HG03095 (cell line): ENCODE results near the gene PPDPF.
A peak's percentile ranks its signal among the peaks of the same experiment; 100 is the strongest.

Experiments
- ATAC-seq: cut with Tn5 transposase; IDR thresholded peaks from one replicate; pipeline ENCODE4 v1.9.1; 2021; ENCODE audit warnings: moderate library complexity; ENCODE audit not compliant: unreplicated experiment

PPDPF gene

DNA sequence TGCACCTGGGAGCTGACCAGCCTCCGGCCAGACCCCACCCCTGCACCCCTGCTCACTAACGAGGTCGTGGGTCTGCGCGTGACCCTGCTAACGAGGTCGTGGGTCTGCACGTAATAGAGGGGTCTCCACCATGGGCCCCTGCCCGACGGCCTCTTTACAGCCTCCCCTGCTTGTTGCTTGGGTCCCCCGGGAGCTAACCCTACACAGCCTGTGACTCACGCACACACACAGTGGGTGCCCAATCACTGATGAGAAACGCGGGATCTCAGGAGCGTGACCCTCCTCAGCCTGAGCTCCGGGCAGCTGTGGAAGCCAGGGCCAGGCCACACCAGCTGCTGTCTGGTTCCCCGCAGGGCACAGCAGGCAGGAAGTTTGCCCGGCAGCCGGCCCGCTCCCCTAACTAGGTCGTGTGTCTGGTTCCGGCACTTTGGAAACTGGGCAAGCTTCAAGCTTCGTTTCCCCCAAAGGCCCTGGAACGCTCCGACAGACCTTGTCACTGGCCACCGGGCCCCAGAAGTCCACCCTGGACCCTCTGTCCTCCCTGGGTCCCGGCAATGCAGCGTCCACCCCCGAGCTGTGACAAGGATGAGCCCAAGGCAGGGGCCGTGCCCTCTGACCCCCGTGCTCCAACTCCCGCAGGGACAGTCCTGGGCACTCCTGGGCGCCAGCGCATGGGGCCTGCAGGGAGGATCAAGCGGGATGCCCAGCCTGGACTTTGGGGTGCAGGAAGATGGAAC is 15.8 kb downstream of the PPDPF start:
- ATAC-seq, result no peak

GRCh38 chr20:63536997-63537524 is 16.5 kb downstream of the PPDPF start, which contains the start of gene PTK6:
PTK6 (minus strand) TSS chr20:63537376; CDS start chr20:63537314, 62 bp downstream.
- ATAC-seq, result peak; percentile 12

GRCh38 chr20:63537525-63538203 is 17.1 kb downstream of the PPDPF start:
- ATAC-seq, result peak; percentile 81

DNA sequence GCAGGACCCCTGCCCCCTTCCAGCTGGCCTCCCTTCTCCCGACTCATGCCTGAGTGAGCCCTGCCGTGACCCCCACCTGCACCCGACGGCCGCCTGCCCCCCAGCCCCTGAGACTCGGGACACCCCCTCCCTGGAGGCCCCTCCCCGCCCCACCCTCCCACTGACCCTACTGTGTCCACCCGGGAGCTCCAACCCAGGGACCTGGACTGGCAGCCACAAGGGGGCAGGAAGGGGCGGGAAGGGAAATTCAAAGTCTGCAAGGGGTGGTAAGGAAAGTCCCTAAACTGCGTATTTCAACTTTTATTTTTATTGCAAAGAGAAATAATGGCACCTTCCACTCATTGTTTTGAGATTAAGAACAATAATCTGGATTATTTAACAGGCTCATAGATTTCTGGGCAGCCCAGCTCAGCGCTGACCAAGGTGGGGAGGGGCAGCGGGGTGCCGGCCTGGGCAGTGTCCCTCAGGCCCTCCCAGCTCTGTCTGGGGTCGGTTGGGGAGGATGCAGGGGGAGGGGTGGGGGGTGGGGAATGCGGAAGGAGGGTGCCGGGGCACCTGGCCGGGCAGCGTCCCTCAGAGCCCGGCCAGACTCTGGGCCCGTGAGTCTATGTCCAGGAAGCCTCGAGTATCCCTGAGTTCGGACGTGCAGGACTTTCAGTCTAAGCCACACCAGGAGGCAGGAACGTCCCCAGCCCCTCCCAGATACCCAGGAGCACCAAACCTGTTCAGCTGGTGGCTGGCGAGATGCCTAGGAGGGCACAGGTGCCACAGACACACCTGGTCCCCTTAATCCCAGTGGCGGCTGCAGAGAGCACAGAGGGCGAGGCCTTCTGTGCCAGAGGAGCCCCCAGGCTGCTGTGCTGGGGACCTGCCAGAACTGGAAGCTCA is 17.9 kb downstream of the PPDPF start:
- no peak for ATAC-seq

DNA sequence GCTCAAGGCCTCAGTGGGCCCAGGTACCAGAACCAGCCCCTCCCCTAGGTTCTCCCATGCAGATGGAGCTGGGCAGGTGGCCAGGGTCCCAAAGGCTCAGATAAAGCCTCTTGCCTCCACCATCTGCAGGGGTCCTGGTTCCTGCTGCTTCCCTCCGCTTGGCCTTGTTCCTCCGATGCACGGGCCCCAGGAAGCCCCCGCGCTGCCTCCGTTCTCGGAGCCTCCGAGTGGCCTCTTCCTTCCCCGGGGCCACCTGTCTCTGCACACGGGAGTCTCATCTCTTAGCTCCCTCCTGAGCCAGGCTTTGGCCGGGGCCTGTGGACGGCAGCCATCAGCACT is 18.5 kb downstream of the PPDPF start:
- ATAC-seq, result no peak

GRCh38 chr20:63539441-63540370 is 19.1 kb downstream of the PPDPF start:
- no peak for ATAC-seq

DNA sequence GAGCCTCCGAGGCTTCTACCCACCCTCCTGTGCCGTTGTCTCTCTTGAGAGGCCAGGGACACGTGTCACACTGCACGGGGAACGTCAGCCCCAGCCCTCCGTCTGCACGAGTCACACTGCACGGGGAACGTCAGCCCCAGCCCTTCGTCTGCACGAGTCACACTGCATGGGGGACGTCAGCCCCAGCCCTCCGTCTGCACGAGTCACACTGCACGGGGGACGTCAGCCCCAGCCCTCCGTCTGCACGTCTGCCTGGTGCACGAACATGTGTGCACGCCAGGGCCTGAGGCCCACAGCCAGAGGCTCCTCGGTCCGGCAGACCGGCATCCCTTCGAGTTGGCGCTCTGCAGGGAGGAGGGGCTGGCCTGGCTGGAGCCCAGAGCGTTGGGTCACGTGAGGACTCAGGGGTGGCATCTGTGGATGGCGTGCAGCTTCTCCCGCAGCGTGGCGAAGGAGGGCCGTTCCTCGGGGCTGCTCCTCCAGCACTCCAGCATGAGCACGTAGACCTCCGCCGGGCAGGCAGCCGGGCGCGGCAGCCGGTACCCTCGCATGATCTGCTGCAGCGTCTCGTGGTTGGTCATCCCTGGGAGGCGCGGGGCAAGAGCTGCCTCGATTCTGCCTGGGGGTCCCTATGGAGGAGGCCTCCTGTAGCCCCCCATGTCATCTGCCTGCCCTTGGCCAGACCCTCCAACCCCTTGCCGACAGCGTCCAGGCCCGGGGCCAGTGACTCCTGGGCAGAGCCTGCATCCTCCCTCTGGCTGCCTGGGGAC is 20.0 kb downstream of the PPDPF start:
- no peak for ATAC-seq

DNA sequence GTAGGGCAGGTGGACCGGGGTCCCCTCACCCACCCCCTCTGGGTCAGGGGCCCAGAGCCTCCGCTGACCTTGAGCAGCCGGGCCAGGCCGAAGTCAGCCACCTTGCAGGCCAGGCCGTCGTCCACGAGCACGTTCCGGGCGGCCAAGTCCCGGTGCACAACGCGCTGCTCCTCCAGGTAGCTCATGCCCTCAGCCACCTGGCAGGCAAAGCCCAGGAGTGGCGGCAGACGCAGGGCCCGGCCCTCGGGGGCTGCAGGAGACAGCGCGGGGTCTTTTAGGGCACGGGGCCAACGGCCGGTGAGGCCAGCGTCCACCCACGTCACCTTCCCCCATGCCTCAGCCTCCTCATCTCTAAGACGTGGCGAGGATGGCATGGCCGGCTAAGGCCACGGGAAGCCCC is 20.8 kb downstream of the PPDPF start:
- no peak for ATAC-seq

DNA sequence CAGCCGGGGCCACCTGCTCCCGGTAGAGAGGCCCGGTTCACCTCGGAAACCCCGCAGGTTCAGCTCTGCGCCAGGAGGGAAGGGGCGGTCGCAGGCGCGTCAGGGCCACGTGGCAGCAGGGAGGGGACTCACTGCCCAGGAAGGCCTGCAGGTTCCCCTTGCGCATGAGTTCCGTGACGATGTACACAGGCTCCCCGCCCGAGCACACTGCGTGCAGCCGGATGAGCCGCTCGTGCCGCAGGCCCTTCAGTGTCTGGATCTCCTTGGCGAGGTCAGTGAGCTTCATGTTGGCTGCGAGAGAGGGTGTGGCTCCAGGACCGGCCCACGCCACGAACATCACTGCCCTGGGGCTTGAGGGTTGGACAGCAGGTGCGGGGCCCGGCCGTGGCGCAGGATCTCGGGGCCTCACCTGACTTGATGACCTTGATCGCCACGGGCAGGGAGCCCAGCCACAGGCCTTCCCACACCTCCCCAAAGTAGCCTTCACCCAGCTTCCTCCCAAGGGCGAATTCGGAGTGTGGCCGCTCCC is 21.5 kb downstream of the PPDPF start:
- no peak for ATAC-seq

DNA sequence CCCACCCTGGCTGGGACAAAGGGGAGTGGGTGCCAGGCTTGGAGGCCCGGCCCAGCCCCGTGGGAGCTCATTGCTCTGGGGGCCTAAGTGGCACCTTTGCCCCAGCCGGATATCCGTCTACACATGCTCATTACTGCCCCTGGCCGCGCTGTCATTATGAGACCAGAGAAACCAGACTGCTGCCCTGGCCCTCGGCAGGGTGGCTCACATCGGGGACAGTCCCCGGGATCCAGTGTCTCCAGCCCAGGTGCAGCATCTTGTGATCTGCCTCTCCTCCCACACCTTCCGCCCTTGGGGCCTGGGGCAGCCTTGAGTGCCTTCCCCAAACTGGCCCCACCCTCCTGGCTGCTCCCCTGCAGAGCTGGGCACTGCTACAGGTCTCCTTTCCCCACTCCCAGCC is 22.1 kb downstream of the PPDPF start:
- ATAC-seq, result no peak

DNA sequence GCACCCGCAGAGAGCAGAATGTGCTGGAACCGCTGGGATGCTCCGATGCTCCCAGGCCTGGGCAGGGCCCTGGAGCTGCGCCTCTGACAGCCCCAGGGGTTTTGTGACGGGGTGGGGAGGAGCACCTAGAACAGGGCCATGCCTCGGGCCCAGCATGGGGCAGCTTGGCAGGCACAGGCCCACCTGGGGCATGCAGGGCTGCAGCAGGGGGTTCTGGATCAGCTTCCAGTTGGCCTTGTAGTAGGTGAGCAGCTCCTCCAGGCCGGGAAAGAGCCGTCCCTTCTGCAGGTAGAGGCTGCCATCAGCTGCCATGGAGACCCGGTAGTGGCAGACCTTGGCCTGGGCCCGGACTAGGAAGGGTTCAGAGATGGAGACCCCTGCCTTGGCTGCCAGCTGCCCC is 22.6 kb downstream of the PPDPF start:
- ATAC-seq, result no peak

DNA sequence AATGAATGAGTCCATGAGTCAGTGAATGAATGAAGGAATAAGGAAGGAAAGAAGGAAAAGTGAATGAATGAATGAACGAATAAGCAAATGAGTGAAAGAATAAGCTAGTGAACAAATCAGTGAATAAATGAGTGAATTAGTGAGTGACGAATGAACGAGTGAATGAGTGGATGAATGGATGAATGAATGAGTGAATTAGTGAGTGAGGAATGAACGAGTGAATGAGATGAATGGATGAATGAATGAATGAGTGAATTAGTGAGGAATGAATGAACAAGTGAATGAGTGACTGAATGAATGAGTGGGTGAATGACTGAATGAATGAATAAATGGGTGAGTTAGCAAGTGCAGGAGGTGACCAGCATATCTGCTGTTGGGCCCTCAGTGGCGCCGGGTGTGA is 23.2 kb downstream of the PPDPF start:
- no peak for ATAC-seq

DNA sequence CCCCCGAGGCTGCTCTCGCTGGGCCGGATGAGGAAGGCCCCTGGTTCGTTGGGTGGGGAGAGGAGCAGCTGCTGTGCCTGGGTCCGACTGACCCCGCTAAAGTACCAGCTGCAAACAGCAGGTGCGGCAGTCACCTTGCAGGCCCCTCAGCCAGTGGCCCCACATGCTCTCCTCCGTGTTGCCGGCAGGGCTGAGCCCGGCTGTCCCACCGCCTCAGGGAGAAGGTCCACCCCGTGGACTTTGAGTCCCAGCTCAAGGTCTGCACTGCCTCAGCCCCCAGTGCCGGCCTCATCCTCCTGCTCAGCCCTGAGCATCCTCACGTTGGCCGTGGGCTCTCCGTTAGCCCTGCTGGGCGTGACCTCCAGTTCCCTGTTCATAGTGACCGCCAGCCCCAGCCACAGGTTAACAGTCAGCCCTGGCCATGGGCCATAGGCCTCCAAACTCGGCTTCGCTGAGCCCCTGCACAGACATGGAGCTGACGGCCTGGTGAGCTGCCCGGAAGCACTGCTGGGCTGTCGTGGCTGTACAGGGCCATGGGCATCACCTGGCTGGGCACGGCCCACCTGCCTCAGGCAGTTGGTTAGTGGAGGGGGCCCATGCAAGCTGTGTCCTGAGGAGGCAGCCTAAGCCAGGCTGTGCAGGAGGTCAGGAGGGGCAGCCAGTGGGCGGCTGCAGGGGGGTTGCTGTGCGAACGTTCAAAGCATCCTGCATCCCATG is 23.8 kb downstream of the PPDPF start:
- ATAC-seq, result no peak

DNA sequence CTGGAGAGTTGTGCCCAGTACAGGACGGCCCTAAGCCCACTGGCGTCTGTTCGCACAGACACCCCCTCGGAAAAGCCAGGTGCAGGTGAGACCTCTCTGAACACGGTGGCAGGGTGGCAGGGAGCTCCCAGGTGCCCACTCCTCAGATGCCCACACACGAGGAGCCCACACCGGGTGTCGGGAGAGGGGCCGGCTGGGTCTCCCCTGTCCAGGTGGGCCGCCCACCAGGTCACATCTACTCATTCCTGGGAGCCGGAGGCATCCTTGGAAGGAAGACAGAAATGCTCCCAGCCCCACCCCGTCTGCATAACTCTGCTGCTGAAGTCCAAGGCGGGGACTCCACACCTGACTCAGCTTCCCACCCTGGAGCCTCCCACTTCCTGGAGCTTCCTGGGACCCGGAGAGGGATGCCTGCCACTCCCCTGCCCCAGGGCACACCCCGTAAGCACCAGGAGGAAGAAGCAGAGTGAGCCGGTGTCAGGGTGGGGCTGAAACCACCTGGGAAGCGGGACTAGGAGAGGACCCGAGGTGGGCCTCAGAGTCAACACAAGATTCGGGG is 24.5 kb downstream of the PPDPF start:
- ATAC-seq, result no peak

- ATAC-seq, result no peak
These were observed 25.2 kb downstream of the PPDPF start for GRCh38 chr20:63545814-63546213.

- no peak for ATAC-seq
These were observed 25.8 kb downstream of the PPDPF start for GRCh38 chr20:63546256-63546955.

- no peak for ATAC-seq
These were observed 26.6 kb downstream of the PPDPF start for GRCh38 chr20:63546956-63547724.
